ENCODE measurements around the gene HAPLN2.

Gene HAPLN2

DNA sequence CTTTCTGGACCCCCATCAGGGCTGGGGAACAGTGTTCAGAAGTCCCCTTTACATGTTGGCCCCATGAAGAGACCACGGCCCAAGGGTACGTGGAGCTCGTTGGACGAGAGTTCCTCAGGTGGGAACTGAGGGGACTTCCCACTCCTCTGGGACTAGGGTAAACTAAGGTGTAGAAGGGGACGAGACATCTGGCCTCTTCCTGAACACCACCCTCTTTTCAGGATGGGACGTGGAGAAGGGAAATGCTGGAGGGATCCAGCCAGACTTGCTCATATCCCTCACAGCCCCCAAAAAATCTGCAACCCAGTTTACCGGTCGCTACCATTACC lies 25.6 kb upstream of the HAPLN2 start:
- TF ChIP-seq, protein P1, sequence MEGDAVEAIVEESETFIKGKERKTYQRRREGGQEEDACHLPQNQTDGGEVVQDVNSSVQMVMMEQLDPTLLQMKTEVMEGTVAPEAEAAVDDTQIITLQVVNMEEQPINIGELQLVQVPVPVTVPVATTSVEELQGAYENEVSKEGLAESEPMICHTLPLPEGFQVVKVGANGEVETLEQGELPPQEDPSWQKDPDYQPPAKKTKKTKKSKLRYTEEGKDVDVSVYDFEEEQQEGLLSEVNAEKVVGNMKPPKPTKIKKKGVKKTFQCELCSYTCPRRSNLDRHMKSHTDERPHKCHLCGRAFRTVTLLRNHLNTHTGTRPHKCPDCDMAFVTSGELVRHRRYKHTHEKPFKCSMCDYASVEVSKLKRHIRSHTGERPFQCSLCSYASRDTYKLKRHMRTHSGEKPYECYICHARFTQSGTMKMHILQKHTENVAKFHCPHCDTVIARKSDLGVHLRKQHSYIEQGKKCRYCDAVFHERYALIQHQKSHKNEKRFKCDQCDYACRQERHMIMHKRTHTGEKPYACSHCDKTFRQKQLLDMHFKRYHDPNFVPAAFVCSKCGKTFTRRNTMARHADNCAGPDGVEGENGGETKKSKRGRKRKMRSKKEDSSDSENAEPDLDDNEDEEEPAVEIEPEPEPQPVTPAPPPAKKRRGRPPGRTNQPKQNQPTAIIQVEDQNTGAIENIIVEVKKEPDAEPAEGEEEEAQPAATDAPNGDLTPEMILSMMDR (IDR thresholded peaks at IDR 0.05) = no peak
- TF ChIP-seq ZFX (IDR thresholded peaks at IDR 0.05; ENCODE audit: borderline replicate concordance) = no peak
- peak overlapping the region; percentile 89 for H3K27ac ChIP-seq

DNA sequence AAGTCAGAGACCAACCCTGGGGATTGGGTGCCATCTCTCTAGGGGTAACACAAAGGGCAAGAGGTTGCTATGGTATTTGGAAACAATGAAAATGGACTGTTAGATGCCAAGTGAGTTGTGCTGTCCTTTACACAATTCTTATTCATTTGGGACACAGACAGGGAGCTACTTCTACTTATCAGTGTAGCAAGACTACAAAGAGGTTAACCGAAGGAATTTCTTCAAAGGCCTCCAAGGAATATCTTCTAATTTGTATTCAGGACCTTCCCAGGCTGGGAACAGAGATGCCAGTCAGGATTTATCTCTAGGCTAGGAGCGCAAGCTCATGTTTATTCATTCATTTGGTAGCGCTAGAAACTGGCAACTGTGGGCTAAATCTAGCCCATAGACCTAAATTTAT lies 25.0 kb upstream of the HAPLN2 start:
- H3K27ac ChIP-seq = peak overlapping the region; percentile 89

GRCh38 chr1:156595016-156595415 lies 24.2 kb upstream of the HAPLN2 start:
- TF ChIP-seq ZFX (IDR thresholded peaks at IDR 0.05; ENCODE audit: borderline replicate concordance) = no peak
- TF ChIP-seq, protein P1 (IDR thresholded peaks at IDR 0.05) = no peak
- peak overlapping the region; percentile 89 for H3K27ac ChIP-seq

More for the DNA sequence above, 25.0 kb upstream of the HAPLN2 start:
- TF ChIP-seq ZFX (IDR thresholded peaks at IDR 0.05; ENCODE audit: borderline replicate concordance) = no peak

DNA sequence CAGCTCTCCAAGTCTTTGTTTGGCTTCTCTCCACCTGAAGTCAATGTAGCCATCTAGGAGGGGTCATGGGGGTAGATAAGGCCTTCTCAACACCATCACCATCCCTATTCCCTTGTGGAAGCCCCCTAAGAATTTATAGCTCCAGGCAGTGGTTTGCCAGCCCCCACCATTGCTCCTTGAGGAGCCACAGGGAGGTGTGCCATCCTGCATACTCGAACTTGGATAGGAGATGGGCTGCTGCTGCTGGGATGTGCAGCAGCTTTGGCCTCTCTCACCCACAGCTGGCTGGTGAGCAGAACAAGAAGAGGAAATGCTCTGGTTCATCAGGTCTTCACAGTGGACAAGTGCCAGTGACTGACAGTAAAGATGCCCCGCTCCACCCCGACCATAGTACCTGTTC lies 22.8 kb upstream of the HAPLN2 start:
- H3K27ac ChIP-seq = peak overlapping the region; percentile 89
- TF ChIP-seq, protein P1 (IDR thresholded peaks at IDR 0.05) = no peak
- TF ChIP-seq ZFX (IDR thresholded peaks at IDR 0.05; ENCODE audit: borderline replicate concordance) = no peak

- peak overlapping the region; percentile 14; the same call in 1 of the 2 replicates for H3K27ac ChIP-seq
- TF ChIP-seq, protein P1 (IDR thresholded peaks at IDR 0.05) = no peak
- no peak for TF ChIP-seq ZFX (IDR thresholded peaks at IDR 0.05; ENCODE audit: borderline replicate concordance)
Measured at GRCh38 chr1:156598125-156598524, 21.1 kb upstream of the HAPLN2 start.

GRCh38 chr1:156598731-156599432 lies 20.3 kb upstream of the HAPLN2 start:
- H3K27ac ChIP-seq = peak overlapping the region; percentile 86; the same call in 1 of the 2 replicates
- TF ChIP-seq, protein P1 (IDR thresholded peaks at IDR 0.05) = no peak
- TF ChIP-seq ZFX (IDR thresholded peaks at IDR 0.05; ENCODE audit: borderline replicate concordance) = no peak

DNA sequence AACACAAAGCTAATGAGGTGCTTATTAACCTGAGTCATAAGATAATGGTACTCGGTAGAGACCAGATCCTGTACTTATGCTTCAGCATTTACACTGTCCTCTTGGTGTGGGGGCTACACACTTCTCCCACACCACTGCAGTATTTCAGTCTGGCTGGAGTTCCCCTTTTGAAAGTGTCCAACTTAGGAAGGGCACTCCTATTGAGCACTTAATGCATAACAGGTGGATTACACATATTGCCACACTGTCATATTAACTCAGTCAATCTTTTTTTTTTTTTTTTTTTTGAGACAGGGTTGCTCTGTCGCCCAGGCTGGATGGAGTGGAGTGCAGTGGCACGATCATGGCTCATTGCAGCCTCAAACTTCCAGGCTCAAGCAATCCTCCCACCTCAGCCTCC lies 19.4 kb upstream of the HAPLN2 start:
- TF ChIP-seq ZFX (IDR thresholded peaks at IDR 0.05; ENCODE audit: borderline replicate concordance) = no peak
- TF ChIP-seq, protein P1 (IDR thresholded peaks at IDR 0.05) = peak; percentile 34; the same call in 1 of the 2 replicates
- peak overlapping the region; percentile 86 for H3K27ac ChIP-seq

GRCh38 chr1:156600733-156601121 lies 18.5 kb upstream of the HAPLN2 start:
- TF ChIP-seq, protein P1 (IDR thresholded peaks at IDR 0.05) = no peak
- no peak for TF ChIP-seq ZFX (IDR thresholded peaks at IDR 0.05; ENCODE audit: borderline replicate concordance)
- H3K27ac ChIP-seq = peak overlapping the region; percentile 86

All from 22Rv1 (cell line).